ENCODE results near the gene PCCA. TPM values are rescaled to one million over a fixed set of nuclear protein-coding genes. Genes with fewer than 3 reads are reported as not detected.

Gene PCCA
- total RNA-seq, 1 donor from 2014 or later, result 6.4 TPM

DNA sequence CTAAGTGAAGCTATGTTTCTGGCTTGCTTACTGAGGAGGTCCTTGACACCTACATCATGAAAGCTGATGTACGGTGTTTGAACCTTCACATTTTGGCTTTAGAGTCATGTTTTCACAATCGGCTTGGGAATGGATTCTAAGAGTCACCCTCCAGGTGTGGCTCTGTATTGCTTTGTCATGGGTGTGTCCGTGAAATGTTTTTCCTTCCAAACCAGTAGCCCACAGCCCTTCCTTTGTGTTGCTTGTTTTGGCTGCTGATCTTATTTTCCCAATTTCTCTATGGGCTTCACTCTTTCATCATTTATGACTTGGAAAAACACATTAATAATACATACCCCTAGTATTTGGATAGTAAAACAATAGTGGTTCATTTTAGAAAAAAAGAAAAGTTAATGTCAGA lies 259.1 kb downstream of the PCCA start:
- Mint-ChIP-seq H3K27ac (no peak overlapping the region), H3K4me3 (no peak overlapping the region), H3K9me3 (peaks cover 3% of the 10 kb centered on the region), H3K36me3 (ENCODE audit: low read depth) (peaks cover 3% of the 10 kb centered on the region), H3K4me1 (peaks cover 3% of the 10 kb centered on the region), H3K27me3 (no peaks in the 10 kb centered on the region)
- DNase-seq, result no peak
- intact Hi-C loops (cut with micrococcal nuclease), result no loop called here

DNA sequence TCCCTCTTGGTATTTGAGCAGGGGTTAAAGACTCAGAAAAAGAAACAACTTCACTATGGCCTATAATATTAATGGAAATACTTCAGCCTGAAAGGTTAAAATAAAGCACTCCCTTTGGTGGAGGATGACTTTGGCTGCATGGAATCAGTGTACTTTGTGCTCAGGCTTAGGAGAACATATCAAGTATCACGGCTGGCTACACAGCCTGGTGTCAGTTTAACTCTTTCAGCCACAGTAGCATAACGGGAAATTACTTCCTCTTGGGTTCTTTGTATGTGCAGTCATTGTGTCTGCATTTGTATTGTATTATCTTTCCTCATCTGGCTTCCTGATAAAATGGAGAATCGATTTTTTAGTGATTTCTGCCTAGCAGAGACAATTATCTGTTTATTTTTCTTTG lies 260.7 kb downstream of the PCCA start:
- DNase-seq, result no peak
- intact Hi-C loops (cut with micrococcal nuclease), result no loop called here
- H3K27me3 Mint-ChIP-seq, result no peaks in the 10 kb centered on the region
- H3K9me3 Mint-ChIP-seq, result peaks cover 3% of the 10 kb centered on the region
- H3K27ac Mint-ChIP-seq, result no peak overlapping the region
- H3K36me3 Mint-ChIP-seq (ENCODE audit: low read depth), result no peaks in the 10 kb centered on the region
- peaks cover 3% of the 10 kb centered on the region for H3K4me1 Mint-ChIP-seq
- H3K4me3 Mint-ChIP-seq, result no peak overlapping the region

DNA sequence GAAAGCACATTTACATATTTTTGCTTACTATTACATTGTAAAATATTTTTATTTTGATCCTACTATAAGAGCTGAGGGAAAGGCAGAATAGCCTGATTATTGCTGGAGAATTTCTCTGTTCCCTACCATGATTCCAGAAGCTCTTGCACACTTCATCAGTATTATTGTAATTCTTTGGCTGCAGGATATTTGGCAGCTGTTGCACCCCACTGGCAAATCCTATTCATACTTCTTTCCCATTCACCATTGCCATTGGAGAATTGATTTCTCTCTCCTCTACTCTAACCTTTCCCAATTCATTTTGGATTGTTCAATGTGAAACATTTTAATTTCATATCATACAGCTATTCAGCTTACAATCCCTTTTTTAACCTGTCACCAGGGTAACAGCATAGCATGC lies 261.7 kb downstream of the PCCA start:
- Mint-ChIP-seq H3K27ac (no peak overlapping the region), H3K27me3 (no peaks in the 10 kb centered on the region), H3K36me3 (ENCODE audit: low read depth) (no peaks in the 10 kb centered on the region), H3K4me1 (no peaks in the 10 kb centered on the region), H3K9me3 (peaks cover 4% of the 10 kb centered on the region), H3K4me3 (no peak overlapping the region)
- intact Hi-C loops (cut with micrococcal nuclease), result no loop called here
- DNase-seq, result no peak

DNA sequence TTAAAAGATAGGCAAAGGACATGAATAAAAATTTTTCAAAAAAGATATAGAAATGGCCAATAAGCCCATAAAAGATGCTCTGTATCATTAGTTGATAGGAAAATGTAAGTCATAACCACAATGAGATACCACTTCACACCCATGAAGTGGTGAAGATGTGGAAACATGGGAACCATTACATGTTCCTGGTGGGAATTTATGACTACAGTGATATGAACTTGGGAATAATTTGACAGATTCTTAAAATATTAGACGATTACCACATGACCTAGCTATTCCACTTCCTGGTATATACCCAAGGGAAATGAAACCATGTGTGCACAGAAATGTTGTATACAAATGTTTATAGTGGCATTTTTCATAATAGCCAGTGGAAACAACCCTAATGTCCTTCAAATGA lies 267.5 kb downstream of the PCCA start:
- no peak overlapping the region for H3K4me3 Mint-ChIP-seq
- intact Hi-C loops (cut with micrococcal nuclease), result no loop called here

DNA sequence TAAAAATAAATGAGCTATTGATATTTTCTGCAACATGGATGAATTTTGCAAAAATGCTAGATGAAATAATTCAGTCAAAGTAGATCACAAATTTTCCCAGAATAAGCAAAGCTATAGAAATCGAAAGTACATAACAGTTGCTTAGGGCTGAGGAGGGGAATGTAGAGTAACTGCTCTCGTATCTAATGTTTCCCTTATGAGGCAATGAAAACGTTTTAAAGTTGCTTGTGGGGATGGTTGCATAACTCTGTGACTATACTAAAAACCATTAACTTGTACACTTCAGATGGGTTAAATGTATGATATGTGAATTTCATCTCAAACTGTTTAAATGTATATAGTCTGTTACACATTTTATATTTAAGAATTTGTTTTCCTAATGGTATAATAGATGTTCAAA lies 268.0 kb downstream of the PCCA start:
- Mint-ChIP-seq H3K27ac (no peak overlapping the region), H3K4me3 (no peak overlapping the region), H3K9me3 (peaks cover 5% of the 10 kb centered on the region), H3K36me3 (ENCODE audit: low read depth) (peaks cover 7% of the 10 kb centered on the region), H3K4me1 (no peaks in the 10 kb centered on the region), H3K27me3 (no peaks in the 10 kb centered on the region)
- intact Hi-C loops (cut with micrococcal nuclease), result no loop called here
- DNase-seq, result no peak

More for the DNA sequence above, 267.5 kb downstream of the PCCA start:
- H3K27me3 Mint-ChIP-seq, result no peaks in the 10 kb centered on the region
- DNase-seq, result no peak
- no peaks in the 10 kb centered on the region for H3K4me1 Mint-ChIP-seq
- H3K9me3 Mint-ChIP-seq, result peaks cover 5% of the 10 kb centered on the region
- H3K27ac Mint-ChIP-seq, result no peak overlapping the region
- H3K36me3 Mint-ChIP-seq (ENCODE audit: low read depth), result peaks cover 7% of the 10 kb centered on the region

DNA sequence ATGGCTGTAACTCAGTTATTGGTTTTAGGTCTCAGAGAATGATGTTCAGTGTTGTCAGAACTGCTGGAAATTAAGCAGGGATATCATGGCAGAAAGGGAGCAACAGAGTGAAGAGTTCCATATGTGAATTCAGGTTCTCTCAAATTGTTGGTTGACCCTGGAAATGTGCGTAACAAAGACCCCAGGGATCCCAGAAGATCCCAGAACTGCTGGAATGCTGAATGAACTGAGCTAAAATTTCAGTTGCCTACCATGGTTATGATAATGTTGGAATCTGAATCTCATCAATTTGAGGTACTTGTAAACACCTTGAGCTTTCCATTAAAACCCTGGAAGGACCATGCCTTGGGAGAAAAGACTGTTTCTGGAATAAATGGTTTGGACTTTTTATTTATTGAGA lies 268.9 kb downstream of the PCCA start:
- intact Hi-C loops (cut with micrococcal nuclease), result no loop called here

DNA sequence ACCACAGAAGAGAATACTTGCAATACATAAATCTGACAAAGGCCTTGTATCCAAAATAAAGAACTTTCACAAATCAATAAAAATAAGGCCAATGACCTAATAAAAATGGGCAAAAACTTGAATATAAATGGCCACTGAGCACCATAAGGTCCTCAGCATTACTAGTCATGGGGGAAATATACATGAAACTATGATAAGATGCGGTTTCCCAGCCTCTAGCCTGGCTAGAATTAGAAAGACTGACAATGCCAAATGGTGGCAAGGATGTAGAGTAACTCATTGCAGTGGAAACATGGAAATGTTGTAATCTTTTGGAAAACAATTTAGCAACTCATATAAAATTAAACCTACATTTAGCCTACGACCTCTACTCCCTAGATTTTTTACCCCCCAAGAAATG lies 272.6 kb downstream of the PCCA start:
- H3K4me3 Mint-ChIP-seq, result no peak overlapping the region
- peaks cover 7% of the 10 kb centered on the region for H3K4me1 Mint-ChIP-seq
- no peaks in the 10 kb centered on the region for H3K27me3 Mint-ChIP-seq
- peaks cover 7% of the 10 kb centered on the region for H3K36me3 Mint-ChIP-seq (ENCODE audit: low read depth)
- intact Hi-C loops (cut with micrococcal nuclease), result no loop called here
- H3K27ac Mint-ChIP-seq, result no peak overlapping the region
- DNase-seq, result no peak
- H3K9me3 Mint-ChIP-seq, result no peaks in the 10 kb centered on the region

More for the DNA sequence above, 268.9 kb downstream of the PCCA start:
- H3K4me1 Mint-ChIP-seq, result no peaks in the 10 kb centered on the region
- no peak overlapping the region for H3K27ac Mint-ChIP-seq
- H3K27me3 Mint-ChIP-seq, result no peaks in the 10 kb centered on the region
- DNase-seq, result no peak
- peaks cover 5% of the 10 kb centered on the region for H3K9me3 Mint-ChIP-seq
- H3K36me3 Mint-ChIP-seq (ENCODE audit: low read depth), result peaks cover 7% of the 10 kb centered on the region
- H3K4me3 Mint-ChIP-seq, result no peak overlapping the region

DNA sequence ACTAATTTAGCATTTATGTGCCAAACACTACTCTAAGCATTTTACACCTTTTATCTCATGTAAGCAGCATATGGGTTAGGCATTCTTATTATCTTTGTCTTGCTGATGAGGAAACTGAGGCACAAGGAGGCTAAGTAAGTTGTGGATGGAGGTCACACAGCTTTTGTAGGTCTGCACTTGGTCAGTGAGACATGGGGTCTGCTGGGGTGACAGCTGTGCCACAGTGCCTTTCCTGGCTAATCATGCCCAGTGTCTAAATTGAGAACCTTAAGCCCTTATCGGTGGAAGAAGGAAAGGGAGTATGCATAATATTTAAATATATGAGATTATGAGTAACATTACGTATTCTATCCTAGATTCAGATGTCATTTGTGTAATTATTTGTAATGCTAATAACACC lies 273.5 kb downstream of the PCCA start:
- Mint-ChIP-seq H3K36me3 (ENCODE audit: low read depth) (peaks cover 7% of the 10 kb centered on the region), H3K9me3 (no peaks in the 10 kb centered on the region), H3K4me1 (peaks cover 8% of the 10 kb centered on the region), H3K27ac (no peak overlapping the region), H3K27me3 (no peaks in the 10 kb centered on the region), H3K4me3 (no peak overlapping the region)
- intact Hi-C loops (cut with micrococcal nuclease), result no loop called here
- no peak for DNase-seq

DNA sequence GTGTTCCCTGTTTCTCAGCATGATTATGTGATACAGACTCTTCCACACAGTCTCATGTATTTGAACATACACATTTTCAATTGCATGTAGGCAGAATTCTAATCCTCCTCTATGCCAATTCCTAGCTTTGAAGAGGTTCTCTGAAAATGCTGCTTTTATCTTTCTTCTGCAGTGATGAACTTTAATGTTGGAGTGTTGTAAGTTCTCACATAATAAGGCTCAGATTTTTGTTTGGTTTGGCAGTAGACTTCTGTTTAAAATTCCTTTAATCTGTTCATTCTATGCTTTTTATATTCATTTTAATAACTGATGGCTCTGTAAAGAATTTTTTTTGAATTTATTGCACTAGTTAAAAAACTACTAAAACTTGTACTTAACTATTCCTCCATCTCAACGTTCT lies 273.9 kb downstream of the PCCA start:
- H3K36me3 Mint-ChIP-seq (ENCODE audit: low read depth), result peaks cover 7% of the 10 kb centered on the region
- no peak for DNase-seq
- intact Hi-C loops (cut with micrococcal nuclease), result no loop called here
- no peaks in the 10 kb centered on the region for H3K9me3 Mint-ChIP-seq
- no peak overlapping the region for H3K4me3 Mint-ChIP-seq
- H3K27ac Mint-ChIP-seq, result no peak overlapping the region
- H3K27me3 Mint-ChIP-seq, result no peaks in the 10 kb centered on the region
- peaks cover 8% of the 10 kb centered on the region for H3K4me1 Mint-ChIP-seq

DNA sequence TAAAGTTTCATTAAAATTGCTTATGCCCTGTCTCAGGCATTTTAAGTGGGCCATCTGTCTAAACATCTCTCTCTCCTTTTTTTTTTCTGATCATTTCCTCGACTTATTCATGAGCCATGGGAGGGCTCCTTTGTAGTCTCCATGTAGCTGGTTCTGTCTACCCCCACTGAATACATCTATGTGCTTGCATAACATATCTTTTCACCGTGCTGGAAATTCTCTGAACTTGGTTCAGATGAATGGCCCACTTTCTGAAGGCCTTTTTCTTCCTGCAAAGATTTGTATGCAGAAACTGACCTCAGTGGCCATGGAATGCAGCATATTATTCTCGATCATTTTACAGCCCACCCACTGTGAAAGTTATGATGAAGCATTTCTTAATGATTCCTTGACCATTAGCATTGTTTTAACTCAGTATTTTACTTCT lies 274.4 kb downstream of the PCCA start:
- no peaks in the 10 kb centered on the region for H3K9me3 Mint-ChIP-seq
- peaks cover 3% of the 10 kb centered on the region for H3K36me3 Mint-ChIP-seq (ENCODE audit: low read depth)
- H3K4me3 Mint-ChIP-seq, result no peak overlapping the region
- intact Hi-C loops (cut with micrococcal nuclease), result no loop called here
- no peak for DNase-seq
- H3K27me3 Mint-ChIP-seq, result no peaks in the 10 kb centered on the region
- no peak overlapping the region for H3K27ac Mint-ChIP-seq
- H3K4me1 Mint-ChIP-seq, result peaks cover 8% of the 10 kb centered on the region

DNA sequence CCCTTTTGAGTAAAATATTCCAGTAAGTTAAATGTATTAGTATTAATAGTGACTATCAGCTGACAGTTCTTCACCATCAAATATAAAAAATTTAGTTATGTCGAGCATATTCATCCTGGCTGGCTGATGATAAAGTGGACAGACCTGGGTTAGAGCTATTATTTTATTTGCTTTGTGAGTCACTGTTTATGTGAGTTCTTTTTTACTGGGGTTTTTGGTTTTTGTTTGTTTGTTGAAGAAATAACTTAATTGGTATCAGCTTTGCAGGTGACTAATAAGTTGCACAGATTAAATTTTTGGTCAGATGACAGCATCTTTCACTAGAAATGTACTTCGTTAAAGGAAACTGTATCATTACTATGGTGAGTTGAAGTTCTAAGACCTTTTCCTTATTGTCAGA lies 275.0 kb downstream of the PCCA start:
- H3K36me3 Mint-ChIP-seq (ENCODE audit: low read depth), result peaks cover 1% of the 10 kb centered on the region
- no peaks in the 10 kb centered on the region for H3K27me3 Mint-ChIP-seq
- H3K4me1 Mint-ChIP-seq, result peaks cover 8% of the 10 kb centered on the region
- intact Hi-C loops (cut with micrococcal nuclease), result no loop called here
- no peak for DNase-seq
- no peak overlapping the region for H3K27ac Mint-ChIP-seq
- H3K4me3 Mint-ChIP-seq, result no peak overlapping the region
- H3K9me3 Mint-ChIP-seq, result no peaks in the 10 kb centered on the region

DNA sequence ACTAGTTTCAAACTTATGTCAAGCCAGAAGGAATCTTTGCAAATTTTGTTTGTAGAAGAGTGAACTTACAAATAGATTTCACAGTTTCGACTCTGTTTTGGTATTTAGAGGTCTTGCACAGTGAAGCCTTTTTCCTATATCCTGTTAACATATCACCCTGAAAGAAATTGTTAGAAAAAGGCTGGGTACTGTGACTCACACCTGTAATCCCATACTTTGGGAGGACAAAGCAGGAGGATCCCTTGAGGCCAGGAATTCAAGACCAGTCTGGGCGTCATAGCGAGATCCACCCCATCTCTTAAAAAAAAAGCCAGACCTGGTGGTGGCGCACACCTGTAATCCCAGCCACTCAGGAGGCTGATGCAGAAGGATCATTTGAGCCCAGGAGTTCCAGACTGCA lies 275.7 kb downstream of the PCCA start:
- Mint-ChIP-seq H3K27me3 (no peaks in the 10 kb centered on the region), H3K9me3 (no peaks in the 10 kb centered on the region), H3K4me3 (no peak overlapping the region), H3K27ac (no peak overlapping the region), H3K4me1 (peaks cover 11% of the 10 kb centered on the region), H3K36me3 (ENCODE audit: low read depth) (peaks cover 4% of the 10 kb centered on the region)
- no peak for DNase-seq
- intact Hi-C loops (cut with micrococcal nuclease), result no loop called here

DNA sequence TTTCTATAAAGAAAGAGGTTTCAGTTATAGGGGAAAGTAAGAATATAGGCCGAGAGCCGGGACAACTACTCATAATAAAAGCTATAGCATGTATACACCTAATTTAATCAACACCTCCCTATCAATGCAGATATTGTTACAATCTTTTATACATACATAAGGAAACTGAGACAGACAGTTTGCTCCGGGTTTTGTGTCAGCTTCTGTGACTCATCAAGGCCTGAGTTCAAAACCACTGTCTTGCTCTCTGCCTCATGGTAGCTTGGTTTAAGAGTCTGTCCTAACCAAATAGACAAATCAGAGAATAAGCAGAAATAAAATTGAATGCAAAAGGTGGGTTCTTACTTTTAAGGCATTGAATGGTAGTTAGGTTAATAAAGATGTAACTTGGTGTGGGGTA lies 276.8 kb downstream of the PCCA start:
- Mint-ChIP-seq H3K27me3 (no peaks in the 10 kb centered on the region), H3K4me1 (peaks cover 13% of the 10 kb centered on the region), H3K36me3 (ENCODE audit: low read depth) (peaks cover 7% of the 10 kb centered on the region), H3K4me3 (no peak overlapping the region), H3K27ac (no peak overlapping the region), H3K9me3 (no peaks in the 10 kb centered on the region)
- intact Hi-C loops (cut with micrococcal nuclease), result no loop called here
- no peak for DNase-seq

DNA sequence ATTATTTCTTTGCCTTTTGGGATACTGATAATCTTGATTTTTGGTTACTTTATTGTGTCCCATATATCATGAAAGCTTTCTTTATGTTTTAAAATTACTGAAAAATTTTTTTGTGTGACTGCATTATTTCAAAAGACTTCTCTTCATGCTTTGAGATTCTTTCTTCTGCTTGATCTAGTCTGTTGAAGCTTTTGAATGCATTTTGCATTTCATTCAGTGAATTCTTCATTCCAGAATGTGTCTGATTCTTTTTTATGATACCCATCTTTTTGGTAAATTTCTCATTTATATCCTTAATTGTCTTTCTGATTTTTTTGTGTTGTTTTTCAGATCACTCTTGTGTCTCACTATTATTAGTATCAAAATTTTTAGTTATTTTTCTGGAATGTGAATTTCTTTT lies 289.6 kb downstream of the PCCA start:
- no peaks in the 10 kb centered on the region for H3K27me3 Mint-ChIP-seq
- peaks cover 31% of the 10 kb centered on the region for H3K36me3 Mint-ChIP-seq (ENCODE audit: low read depth)
- no peak for DNase-seq
- intact Hi-C loops (cut with micrococcal nuclease), result no loop called here
- H3K9me3 Mint-ChIP-seq, result peaks cover 31% of the 10 kb centered on the region
- no peak overlapping the region for H3K27ac Mint-ChIP-seq
- H3K4me1 Mint-ChIP-seq, result peaks cover 4% of the 10 kb centered on the region
- no peak overlapping the region for H3K4me3 Mint-ChIP-seq

DNA sequence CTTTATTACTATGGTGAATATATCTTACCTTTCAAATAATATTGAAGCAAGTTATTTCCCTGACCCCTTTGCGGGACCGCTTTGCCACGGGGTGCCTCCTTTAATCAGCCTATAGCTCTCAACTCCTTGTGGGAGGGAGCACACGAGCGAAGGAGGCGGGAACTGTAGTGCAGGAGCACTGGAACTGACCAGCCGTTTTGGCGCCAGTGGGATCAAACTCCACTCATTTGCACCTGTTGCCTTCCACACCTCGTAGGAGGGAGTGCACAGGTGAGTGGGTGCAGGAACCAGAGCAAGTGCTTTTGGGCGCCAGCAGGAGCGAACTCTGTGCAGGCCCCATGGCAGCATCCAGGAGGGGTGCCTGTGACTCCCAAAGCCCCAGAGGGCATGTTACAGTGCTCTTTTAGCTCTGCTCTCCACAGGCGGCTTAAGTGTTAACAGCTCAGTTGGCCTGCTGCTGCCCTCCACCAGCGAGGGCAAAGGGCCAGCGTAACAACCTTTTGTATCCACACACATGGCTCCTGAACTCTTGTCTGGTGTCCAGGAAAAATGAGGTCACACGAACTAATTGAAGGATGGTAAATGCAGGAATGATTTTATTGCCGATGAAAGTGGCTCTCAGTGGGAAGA lies 292.8 kb downstream of the PCCA start:
- no peak overlapping the region for H3K27ac Mint-ChIP-seq
- peaks cover 24% of the 10 kb centered on the region for H3K9me3 Mint-ChIP-seq
- no peak for DNase-seq
- no peaks in the 10 kb centered on the region for H3K27me3 Mint-ChIP-seq
- H3K4me1 Mint-ChIP-seq, result peaks cover 4% of the 10 kb centered on the region
- intact Hi-C loops (cut with micrococcal nuclease), result no loop called here
- H3K36me3 Mint-ChIP-seq (ENCODE audit: low read depth), result peaks cover 24% of the 10 kb centered on the region
- no peak overlapping the region for H3K4me3 Mint-ChIP-seq
